ENCODE data around the gene ZNF202.
A peak's percentile ranks its signal among the peaks of the same experiment; 100 is the strongest.
"Not testable (repeated sequence)": the region's sequence is repeated elsewhere in the genome, so short reads cannot be mapped to it uniquely, and the experiment has no call there.

The ZNF202 gene

GRCh38 chr11:123740787-123741158, 687 bp downstream of the ZNF202 start:
- no peak for DNase-seq

GRCh38 chr11:123738374-123738773, 3.1 kb downstream of the ZNF202 start:
- DNase-seq: no peak

- no peak for DNase-seq
These were observed 4.7 kb downstream of the ZNF202 start for GRCh38 chr11:123736769-123737168.

- no peak for DNase-seq
These were observed 11.9 kb downstream of the ZNF202 start for GRCh38 chr11:123729602-123730001.

GRCh38 chr11:123725995-123726655, 15.3 kb downstream of the ZNF202 start:
- no peak for DNase-seq

- DNase-seq: no peak
These were observed 22.0 kb downstream of the ZNF202 start for GRCh38 chr11:123719452-123719851.

- no peak for DNase-seq
These were observed 23.0 kb downstream of the ZNF202 start for GRCh38 chr11:123718469-123718868.

GRCh38 chr11:123718063-123718462, 23.4 kb downstream of the ZNF202 start:
- no peak for DNase-seq

GRCh38 chr11:123712627-123713026, 28.8 kb downstream of the ZNF202 start:
- not testable (repeated sequence) for DNase-seq

- peak; percentile 30 for DNase-seq
These were observed 33.8 kb downstream of the ZNF202 start for GRCh38 chr11:123707606-123708205.

- no peak for DNase-seq
These were observed 34.3 kb downstream of the ZNF202 start for GRCh38 chr11:123707206-123707605.

GRCh38 chr11:123704341-123704740, 37.1 kb downstream of the ZNF202 start:
- DNase-seq: no peak

GRCh38 chr11:123702696-123703095, 38.8 kb downstream of the ZNF202 start:
- DNase-seq: no peak

GRCh38 chr11:123702139-123702538, 39.3 kb downstream of the ZNF202 start:
- no peak for DNase-seq

GRCh38 chr11:123700772-123701171, 40.7 kb downstream of the ZNF202 start:
- no peak for DNase-seq

GRCh38 chr11:123698546-123699127, 42.8 kb downstream of the ZNF202 start:
- DNase-seq: no peak

GRCh38 chr11:123696183-123696582, 45.3 kb downstream of the ZNF202 start:
- DNase-seq: no peak

GRCh38 chr11:123695231-123695630, 46.2 kb downstream of the ZNF202 start:
- no peak for DNase-seq

GRCh38 chr11:123694551-123694950, 46.9 kb downstream of the ZNF202 start:
- DNase-seq: no peak

- DNase-seq: no peak
These were observed 48.5 kb downstream of the ZNF202 start for GRCh38 chr11:123692961-123693360.

- no peak for DNase-seq
These were observed 51.0 kb downstream of the ZNF202 start for GRCh38 chr11:123690485-123690884.

- no peak for DNase-seq
These were observed 56.9 kb downstream of the ZNF202 start for GRCh38 chr11:123684601-123685000.

- no peak for DNase-seq
These were observed 57.9 kb downstream of the ZNF202 start for GRCh38 chr11:123683428-123684170.
